ENCODE results near the gene APOL1.
"Not testable (repeated sequence)": the region's sequence is repeated elsewhere in the genome, so short reads cannot be mapped to it uniquely, and the experiment has no call there.

Gene APOL1

GRCh38 chr22:36245805-36246356 is 7.1 kb upstream of the APOL1 start:
- peaks cover 27% of the 10 kb centered on the region for H3K9me3 ChIP-seq (ENCODE audit: control insufficient read depth, insufficient read depth, low read depth, low read length)
- H3K27ac ChIP-seq (ENCODE audit: low read depth, low read length): no peak overlapping the region
- H3K4me3 ChIP-seq (ENCODE audit: low read depth, low read length): no peak overlapping the region
- no peaks in the 10 kb centered on the region for H3K4me1 ChIP-seq (ENCODE audit: control insufficient read depth, insufficient read depth, low read length)
- H3K27me3 ChIP-seq (ENCODE audit: control insufficient read depth, insufficient read depth, low read length): no peaks in the 10 kb centered on the region
- no peaks in the 10 kb centered on the region for H3K36me3 ChIP-seq (ENCODE audit: control insufficient read depth, insufficient read depth, low read length)
- H3K9ac ChIP-seq (ENCODE audit: low read length): no peak overlapping the region

GRCh38 chr22:36246718-36247117 is 6.2 kb upstream of the APOL1 start:
- H3K36me3 ChIP-seq (ENCODE audit: control insufficient read depth, insufficient read depth, low read length): no peaks in the 10 kb centered on the region
- H3K4me1 ChIP-seq (ENCODE audit: control insufficient read depth, insufficient read depth, low read length): peaks cover 8% of the 10 kb centered on the region
- H3K9ac ChIP-seq (ENCODE audit: low read length): no peak overlapping the region
- H3K27me3 ChIP-seq (ENCODE audit: control insufficient read depth, insufficient read depth, low read length): no peaks in the 10 kb centered on the region
- H3K4me3 ChIP-seq (ENCODE audit: low read depth, low read length): no peak overlapping the region
- peaks cover 27% of the 10 kb centered on the region for H3K9me3 ChIP-seq (ENCODE audit: control insufficient read depth, insufficient read depth, low read depth, low read length)
- no peak overlapping the region for H3K27ac ChIP-seq (ENCODE audit: low read depth, low read length)

GRCh38 chr22:36247955-36248354 is 5.0 kb upstream of the APOL1 start:
- H3K27me3 ChIP-seq (ENCODE audit: control insufficient read depth, insufficient read depth, low read length): no peaks in the 10 kb centered on the region
- H3K9ac ChIP-seq (ENCODE audit: low read length): no peak overlapping the region
- no peak overlapping the region for H3K27ac ChIP-seq (ENCODE audit: low read depth, low read length)
- no peak overlapping the region for H3K4me3 ChIP-seq (ENCODE audit: low read depth, low read length)
- H3K4me1 ChIP-seq (ENCODE audit: control insufficient read depth, insufficient read depth, low read length): peaks cover 12% of the 10 kb centered on the region
- no peaks in the 10 kb centered on the region for H3K36me3 ChIP-seq (ENCODE audit: control insufficient read depth, insufficient read depth, low read length)
- H3K9me3 ChIP-seq (ENCODE audit: control insufficient read depth, insufficient read depth, low read depth, low read length): peaks cover 27% of the 10 kb centered on the region

- no peak overlapping the region for H3K27ac ChIP-seq (ENCODE audit: low read depth, low read length)
- H3K4me1 ChIP-seq (ENCODE audit: control insufficient read depth, insufficient read depth, low read length): peaks cover 12% of the 10 kb centered on the region
- H3K9me3 ChIP-seq (ENCODE audit: control insufficient read depth, insufficient read depth, low read depth, low read length): peaks cover 27% of the 10 kb centered on the region
- no peak overlapping the region for H3K9ac ChIP-seq (ENCODE audit: low read length)
- H3K27me3 ChIP-seq (ENCODE audit: control insufficient read depth, insufficient read depth, low read length): no peaks in the 10 kb centered on the region
- H3K36me3 ChIP-seq (ENCODE audit: control insufficient read depth, insufficient read depth, low read length): no peaks in the 10 kb centered on the region
- no peak overlapping the region for H3K4me3 ChIP-seq (ENCODE audit: low read depth, low read length)
Observed at GRCh38 chr22:36249160-36249559, 3.8 kb upstream of the APOL1 start.

- peaks cover 27% of the 10 kb centered on the region for H3K9me3 ChIP-seq (ENCODE audit: control insufficient read depth, insufficient read depth, low read depth, low read length)
- not testable (repeated sequence) for H3K36me3 ChIP-seq (ENCODE audit: control insufficient read depth, insufficient read depth, low read length); H3K27ac ChIP-seq (ENCODE audit: low read depth, low read length); H3K27me3 ChIP-seq (ENCODE audit: control insufficient read depth, insufficient read depth, low read length); H3K9ac ChIP-seq (ENCODE audit: low read length); H3K4me3 ChIP-seq (ENCODE audit: low read depth, low read length)
- peaks cover 12% of the 10 kb centered on the region for H3K4me1 ChIP-seq (ENCODE audit: control insufficient read depth, insufficient read depth, low read length)
Observed at GRCh38 chr22:36250292-36250960, 2.5 kb upstream of the APOL1 start.

GRCh38 chr22:36251979-36252608 is 839 bp upstream of the APOL1 start:
- not testable (repeated sequence) for H3K36me3 ChIP-seq (ENCODE audit: control insufficient read depth, insufficient read depth, low read length); H3K27me3 ChIP-seq (ENCODE audit: control insufficient read depth, insufficient read depth, low read length); H3K27ac ChIP-seq (ENCODE audit: low read depth, low read length); H3K4me3 ChIP-seq (ENCODE audit: low read depth, low read length); H3K9ac ChIP-seq (ENCODE audit: low read length)
- H3K4me1 ChIP-seq (ENCODE audit: control insufficient read depth, insufficient read depth, low read length): peaks cover 12% of the 10 kb centered on the region
- peaks cover 27% of the 10 kb centered on the region for H3K9me3 ChIP-seq (ENCODE audit: control insufficient read depth, insufficient read depth, low read depth, low read length)

- H3K27me3 ChIP-seq (ENCODE audit: control insufficient read depth, insufficient read depth, low read length): no peaks in the 10 kb centered on the region
- no peak overlapping the region for H3K4me3 ChIP-seq (ENCODE audit: low read depth, low read length)
- no peak overlapping the region for H3K27ac ChIP-seq (ENCODE audit: low read depth, low read length)
- no peaks in the 10 kb centered on the region for H3K36me3 ChIP-seq (ENCODE audit: control insufficient read depth, insufficient read depth, low read length)
- H3K9me3 ChIP-seq (ENCODE audit: control insufficient read depth, insufficient read depth, low read depth, low read length): peaks cover 12% of the 10 kb centered on the region
- no peak overlapping the region for H3K9ac ChIP-seq (ENCODE audit: low read length)
- peaks cover 18% of the 10 kb centered on the region for H3K4me1 ChIP-seq (ENCODE audit: control insufficient read depth, insufficient read depth, low read length)
Observed at GRCh38 chr22:36253523-36254490, 874 bp downstream of the APOL1 start.

GRCh38 chr22:36255572-36255971 is 2.6 kb downstream of the APOL1 start:
- H3K4me3 ChIP-seq (ENCODE audit: low read depth, low read length); H3K36me3 ChIP-seq (ENCODE audit: control insufficient read depth, insufficient read depth, low read length); H3K9me3 ChIP-seq (ENCODE audit: control insufficient read depth, insufficient read depth, low read depth, low read length); H3K9ac ChIP-seq (ENCODE audit: low read length); H3K27me3 ChIP-seq (ENCODE audit: control insufficient read depth, insufficient read depth, low read length); H3K27ac ChIP-seq (ENCODE audit: low read depth, low read length): not testable (repeated sequence)
- H3K4me1 ChIP-seq (ENCODE audit: control insufficient read depth, insufficient read depth, low read length): peaks cover 30% of the 10 kb centered on the region

- no peak overlapping the region for H3K27ac ChIP-seq (ENCODE audit: low read depth, low read length)
Observed at GRCh38 chr22:36256478-36256877, 3.5 kb downstream of the APOL1 start.

GRCh38 chr22:36257308-36257707 is 4.4 kb downstream of the APOL1 start:
- no peaks in the 10 kb centered on the region for H3K9me3 ChIP-seq (ENCODE audit: control insufficient read depth, insufficient read depth, low read depth, low read length)
- H3K36me3 ChIP-seq (ENCODE audit: control insufficient read depth, insufficient read depth, low read length): no peaks in the 10 kb centered on the region
- H3K9ac ChIP-seq (ENCODE audit: low read length): no peak overlapping the region
- H3K4me1 ChIP-seq (ENCODE audit: control insufficient read depth, insufficient read depth, low read length): peaks cover 20% of the 10 kb centered on the region
- no peak overlapping the region for H3K27ac ChIP-seq (ENCODE audit: low read depth, low read length)
- no peak overlapping the region for H3K4me3 ChIP-seq (ENCODE audit: low read depth, low read length)
- no peaks in the 10 kb centered on the region for H3K27me3 ChIP-seq (ENCODE audit: control insufficient read depth, insufficient read depth, low read length)

More at GRCh38 chr22:36256478-36256877, 3.5 kb downstream of the APOL1 start:
- no peaks in the 10 kb centered on the region for H3K27me3 ChIP-seq (ENCODE audit: control insufficient read depth, insufficient read depth, low read length)
- peaks cover 25% of the 10 kb centered on the region for H3K4me1 ChIP-seq (ENCODE audit: control insufficient read depth, insufficient read depth, low read length)
- H3K36me3 ChIP-seq (ENCODE audit: control insufficient read depth, insufficient read depth, low read length): no peaks in the 10 kb centered on the region
- no peak overlapping the region for H3K9ac ChIP-seq (ENCODE audit: low read length)
- no peak overlapping the region for H3K4me3 ChIP-seq (ENCODE audit: low read depth, low read length)
- H3K9me3 ChIP-seq (ENCODE audit: control insufficient read depth, insufficient read depth, low read depth, low read length): no peaks in the 10 kb centered on the region

All from HUES6 (cell line).